Panc1 (cell line): Measurements from ENCODE around the gene AGFG1. TPM values are rescaled to one million over a fixed set of nuclear protein-coding genes. Genes with fewer than 3 reads are reported as not detected.

ENCODE experiments used
- ATAC-seq: fragments of 200-7000 bp; cut with Tn5 transposase; 2 replicates; pipeline ENCODE4 v1.9.1; 2020; ENCODE audit warnings: mild to moderate bottlenecking, moderate library complexity
- BruUV-seq: library from RNA; stranded (reverse); fragments of 400-500 nt; replicated peaks from 2 replicates; lab custom pipeline; 2021; lab: Mats Ljungman, UMichigan
- CTCF ChIA-PET: fragments of 300-600 bp; sonication (Branson Sonifier 250); formaldehyde crosslinking; loops from one replicate; lab custom pipeline; 2022; ENCODE audit warnings: antibody characterized with exemption; lab: Charles Lee
- POLR2A ChIA-PET: fragments of 300-600 bp; sonication (Branson Sonifier 250); formaldehyde crosslinking; loops from one replicate; lab custom pipeline; 2022; ENCODE audit warnings: antibody characterized with exemption; lab: Charles Lee
- DNase-seq: peaks from one replicate; pipeline ENCODE4 v3.0.0-alpha.2; 2010; ENCODE audit warnings: low read depth, low spot score
- H3K27ac ChIP-seq: 2 replicates; pipeline ENCODE4 v1.5.1; 2011; ENCODE audit warnings: mild to moderate bottlenecking, low read length, inconsistent platforms
- H3K27me3 ChIP-seq: fragments of 200-500 bp; sonication (Bioruptor generic); 2 replicates; pipeline ENCODE4 v1.6.0; 2014; ENCODE audit warnings: low read length, inconsistent platforms; ENCODE audit not compliant: control insufficient read depth, insufficient read depth
- H3K36me3 ChIP-seq: fragments of 200-500 bp; sonication (Bioruptor generic); 2 replicates; pipeline ENCODE4 v1.5.1; 2014; ENCODE audit warnings: inconsistent platforms, mild to moderate bottlenecking, low read length, moderate library complexity; ENCODE audit not compliant: control insufficient read depth, insufficient read depth
- H3K4me1 ChIP-seq: 2 replicates; pipeline ENCODE4 v1.5.1; 2011; ENCODE audit warnings: inconsistent platforms, mild to moderate bottlenecking, low read length, moderate library complexity; ENCODE audit not compliant: control insufficient read depth, insufficient read depth
- H3K4me3 ChIP-seq, 2 experiments: 2 replicates each; pipeline ENCODE4 v1.5.1; 2011 to 2012; ENCODE audit warnings: low read depth in 2 of 2, low read length in 2 of 2, mild to moderate bottlenecking in 2 of 2, inconsistent platforms in 1 of 2, moderate library complexity in 1 of 2
- H3K9me3 ChIP-seq: fragments of 200-500 bp; sonication (Bioruptor generic); 2 replicates; pipeline ENCODE4 v1.5.1; 2014; ENCODE audit warnings: low read depth, mild to moderate bottlenecking, inconsistent platforms, low read length, moderate library complexity; ENCODE audit not compliant: control insufficient read depth, insufficient read depth
- CTCF ChIP-seq: fragments of 450-650 bp; IDR thresholded peaks from 2 replicates; pipeline ENCODE4 v1.5.1; 2017; ENCODE audit warnings: mild to moderate bottlenecking
- POLR2AphosphoS5 ChIP-seq: IDR thresholded peaks from 2 replicates; pipeline ENCODE4 v1.6.1; 2012; ENCODE audit warnings: mild to moderate bottlenecking, low read depth, low read length, moderate library complexity
- REST ChIP-seq, 2 experiments: IDR thresholded peaks; 2 replicates each; pipeline ENCODE4 v1.6.1; 2011 to 2012; ENCODE audit warnings: low read depth in 2 of 2, control low read depth in 1 of 2, low read length in 1 of 2, mild to moderate bottlenecking in 1 of 2, moderate library complexity in 1 of 2; ENCODE audit not compliant: insufficient read depth in 1 of 2
- SIN3A ChIP-seq: IDR thresholded peaks from 2 replicates; pipeline ENCODE4 v1.6.1; 2012; ENCODE audit warnings: low read depth, mild to moderate bottlenecking, low read length, moderate library complexity, borderline replicate concordance; ENCODE audit not compliant: insufficient read depth
- TCF7L2 ChIP-seq: IDR thresholded peaks from 2 replicates; pipeline ENCODE4 v1.6.1; 2011; ENCODE audit warnings: mild to moderate bottlenecking, low read depth, low read length, inconsistent platforms
- in situ Hi-C: cut with HindIII; loops from 2 replicates; pipeline ENCODE4 v1.10.0; 2016; ENCODE audit warnings: low sequenced_read_pairs, low pct_unique_long_range_greater_than_20kb
- intact Hi-C: fragments of 100-400 bp; cut with micrococcal nuclease; formaldehyde crosslinking; loops from one replicate; pipeline ENCODE4 v1.10.0; 2022; ENCODE audit not compliant: unreplicated experiment
- total RNA-seq: library from RNA; stranded (reverse); gene quantifications from one replicate; pipeline ENCODE4 v1.2.1, GENCODE V29; 2021; ENCODE audit not compliant: unreplicated experiment

AGFG1 gene
- total RNA-seq, 1 experiment from 2014 or later = 98.5 TPM

GRCh38 chr2:227460833-227461232, 11.1 kb upstream of the AGFG1 start:
- no TSS peak for BruUV-seq
- H3K36me3 ChIP-seq = no peaks in the 10 kb centered on the region
- ATAC-seq (no peak), DNase-seq (no peak)
- in situ Hi-C loops (no loop called here), intact Hi-C loops (no loop called here)
- H3K4me3 ChIP-seq = no peak overlapping the region
- peaks cover 28% of the 10 kb centered on the region for H3K4me1 ChIP-seq
- no peaks in the 10 kb centered on the region for H3K9me3 ChIP-seq
- ChIA-PET CTCF (no interaction called here), POLR2A (no interaction called here)
- no peak overlapping the region; the same call in 1 of the 2 replicates for H3K27ac ChIP-seq
- H3K27me3 ChIP-seq = no peaks in the 10 kb centered on the region
- TF ChIP-seq TCF7L2 (no peak), REST (IDR thresholded peaks at IDR 0.05; ENCODE audit: insufficient read depth in 1 of 2, low read depth in 2 of 2, low read length in 1 of 2) (no peak)

GRCh38 chr2:227461811-227462461, 10.0 kb upstream of the AGFG1 start:
- H3K36me3 ChIP-seq = no peaks in the 10 kb centered on the region
- DNase-seq = no peak
- ATAC-seq = no peak
- peak overlapping the region; percentile 27; the same call in 1 of the 2 replicates for H3K27ac ChIP-seq
- H3K4me3 ChIP-seq = no peak overlapping the region
- no TSS peak for BruUV-seq
- no peaks in the 10 kb centered on the region for H3K27me3 ChIP-seq
- ChIA-PET POLR2A (no interaction called here), CTCF (no interaction called here)
- intact Hi-C loops = no loop called here
- TF ChIP-seq POLR2AphosphoS5 (no peak), TCF7L2 (no peak), CTCF (no peak), REST (IDR thresholded peaks at IDR 0.05; ENCODE audit: insufficient read depth in 1 of 2, low read depth in 2 of 2, low read length in 1 of 2) (no peak), SIN3A (no peak)
- H3K4me1 ChIP-seq = peaks cover 39% of the 10 kb centered on the region
- no peaks in the 10 kb centered on the region for H3K9me3 ChIP-seq
- in situ Hi-C loops = no loop called here
